H1 (cell line): ENCODE results near the gene PDZRN3. TPM values are rescaled to one million over a fixed set of nuclear protein-coding genes. Genes with fewer than 3 reads are reported as not detected.

ENCODE experiments used
- CTCF ChIA-PET: fragments of 300-600 bp; sonication (Branson Sonifier 250); formaldehyde crosslinking; loops from one replicate; lab custom pipeline; 2021; ENCODE audit not compliant: partially characterized antibody; lab: Charles Lee
- POLR2A ChIA-PET: fragments of 300-600 bp; sonication (Branson Sonifier 250); formaldehyde crosslinking; loops from one replicate; lab custom pipeline; 2021; ENCODE audit warnings: inconsistent platforms; ENCODE audit not compliant: partially characterized antibody; lab: Charles Lee
- DNase-seq, 2 experiments: peaks; one replicate each; pipeline versions ENCODE4 v3.0.0 to v3.0.0-alpha.2; 2010 to 2022; ENCODE audit warnings: low spot score in 2 of 2, low read depth in 1 of 2, mixed read lengths in 1 of 2
- FAIRE-seq: peaks from 2 replicates; lab custom pipeline; 2011; peaks lifted over from hg19 to GRCh38; lab: Jason Lieb, UNC
- H2AFZ ChIP-seq: 2 replicates; pipeline ENCODE4 v1.8.1; 2012; ENCODE audit warnings: low read length, inconsistent platforms
- H2AK5ac ChIP-seq: 2 replicates; pipeline ENCODE4 v1.6.1; 2013; ENCODE audit warnings: low read depth, low read length
- H2BK120ac ChIP-seq: replicated peaks from 2 replicates; pipeline ENCODE3; 2013; ENCODE audit warnings: low read depth, low read length, inconsistent platforms
- H2BK12ac ChIP-seq: 2 replicates; pipeline ENCODE4 v1.6.1; 2013; ENCODE audit warnings: low read depth, low read length
- H2BK15ac ChIP-seq: 2 replicates; pipeline ENCODE4 v1.6.1; 2013; ENCODE audit warnings: low read length
- H2BK20ac ChIP-seq: 2 replicates; pipeline ENCODE4 v1.6.1; 2013; ENCODE audit warnings: low read length
- H2BK5ac ChIP-seq: 2 replicates; pipeline ENCODE4 v1.6.1; 2013; ENCODE audit warnings: low read depth, low read length
- H3K14ac ChIP-seq: 2 replicates; pipeline ENCODE4 v1.6.1; 2013; ENCODE audit warnings: inconsistent platforms; ENCODE audit not compliant: insufficient read length
- H3K18ac ChIP-seq: 2 replicates; pipeline ENCODE4 v1.6.1; 2013; ENCODE audit warnings: low read length; ENCODE audit errors: extremely low read depth
- H3K23ac ChIP-seq: 2 replicates; pipeline ENCODE4 v1.6.1; 2013; ENCODE audit warnings: inconsistent platforms; ENCODE audit not compliant: insufficient read length
- H3K23me2 ChIP-seq: 2 replicates; pipeline ENCODE4 v1.6.1; 2013; ENCODE audit warnings: low read depth, low read length
- H3K27ac ChIP-seq: 2 replicates; pipeline ENCODE4 v1.6.1; 2011; ENCODE audit warnings: low read depth, low read length, inconsistent platforms
- H3K27me3 ChIP-seq, 4 experiments: replicated peaks in 1 of 4; 1 replicate in 1 of 4; 2 replicates in 3 of 4; pipeline versions ENCODE4 v1.6.1 to v1.8.1; 2011 to 2013; ENCODE audit warnings: low read length in 3 of 4, mild to moderate bottlenecking in 3 of 4, inconsistent platforms in 2 of 4, mixed read lengths in 2 of 4, moderate library complexity in 1 of 4; ENCODE audit not compliant: control insufficient read depth in 3 of 4, insufficient read depth in 3 of 4; ENCODE audit errors: extremely low read depth in 1 of 4
- H3K36me3 ChIP-seq, 4 experiments: 2 replicates each; pipeline versions ENCODE4 v1.6.1 to v1.8.1; 2011 to 2013; ENCODE audit warnings: mild to moderate bottlenecking in 4 of 4, low read length in 3 of 4, moderate library complexity in 2 of 4, control low read depth in 1 of 4, inconsistent platforms in 1 of 4; ENCODE audit not compliant: insufficient read depth in 4 of 4, control insufficient read depth in 2 of 4
- H3K4ac ChIP-seq: replicated peaks from 2 replicates; pipeline ENCODE3; 2013; ENCODE audit warnings: low read length, low read depth, mixed read lengths, inconsistent platforms; ENCODE audit not compliant: insufficient read length
- H3K4me1 ChIP-seq, 4 experiments: replicated peaks in 1 of 4; 1 replicate in 1 of 4; 2 replicates in 3 of 4; pipeline versions ENCODE4 v1.6.1 to v1.8.1; 2011 to 2013; ENCODE audit warnings: low read length in 3 of 4, inconsistent platforms in 2 of 4, mixed read lengths in 1 of 4; ENCODE audit not compliant: insufficient read depth in 4 of 4, control insufficient read depth in 3 of 4
- H3K4me2 ChIP-seq, 2 experiments: 2 replicates each; pipeline versions ENCODE4 v1.6.1 to v1.8.1; 2011 to 2013; ENCODE audit warnings: low read depth in 2 of 2, low read length in 2 of 2, control low read depth in 1 of 2, inconsistent platforms in 1 of 2, mild to moderate bottlenecking in 1 of 2; ENCODE audit not compliant: insufficient read depth in 1 of 2
- H3K4me3 ChIP-seq, 4 experiments: fragments of 200-600, 300-600 bp in 1 of 4; sonication (generic), shearing (Covaris generic), sonication (Bioruptor Twin) in 1 of 4; 2 replicates each; pipeline versions ENCODE4 v1.5.1 to v1.8.1; 2011 to 2016; ENCODE audit warnings: low read length in 4 of 4, low read depth in 3 of 4, control low read depth in 2 of 4, inconsistent platforms in 2 of 4, mild to moderate bottlenecking in 2 of 4, mixed read lengths in 1 of 4, moderate library complexity in 1 of 4; ENCODE audit not compliant: insufficient read depth in 2 of 4; ENCODE audit errors: extremely low read depth in 1 of 4
- H3K56ac ChIP-seq: replicated peaks from 2 replicates; pipeline ENCODE3; 2013; ENCODE audit warnings: low read depth, mild to moderate bottlenecking, mixed read lengths, low read length, inconsistent platforms; ENCODE audit not compliant: insufficient read length
- H3K79me1 ChIP-seq: 2 replicates; pipeline ENCODE4 v1.6.1; 2013; ENCODE audit warnings: low read depth, low read length, control low read depth
- H3K79me2 ChIP-seq, 2 experiments: 2 replicates each; pipeline versions ENCODE4 v1.6.1 to v1.8.1; 2012 to 2013; ENCODE audit warnings: low read length in 2 of 2, mild to moderate bottlenecking in 2 of 2, inconsistent platforms in 1 of 2; ENCODE audit not compliant: insufficient read depth in 2 of 2, control insufficient read depth in 1 of 2
- H3K9ac ChIP-seq, 4 experiments: replicated peaks in 1 of 4; 1 replicate in 1 of 4; 2 replicates in 3 of 4; pipeline versions ENCODE4 v1.6.1 to v1.8.1; 2011 to 2013; ENCODE audit warnings: low read depth in 3 of 4, low read length in 3 of 4, control low read depth in 2 of 4, mild to moderate bottlenecking in 2 of 4, moderate library complexity in 2 of 4, inconsistent platforms in 1 of 4; ENCODE audit errors: extremely low read depth in 1 of 4
- H3K9me3 ChIP-seq, 2 experiments: 2 replicates each; pipeline versions ENCODE4 v1.6.1 to v1.8.1; 2012 to 2013; ENCODE audit warnings: mild to moderate bottlenecking in 2 of 2, moderate library complexity in 2 of 2, control low read depth in 1 of 2, inconsistent platforms in 1 of 2, low read depth in 1 of 2, low read length in 1 of 2, mixed read lengths in 1 of 2; ENCODE audit not compliant: insufficient read depth in 2 of 2
- H4K20me1 ChIP-seq, 2 experiments: replicated peaks in 1 of 2; 2 replicates each; pipeline versions ENCODE3 to v1.8.1; 2011 to 2013; ENCODE audit warnings: inconsistent platforms in 2 of 2, low read length in 2 of 2, mild to moderate bottlenecking in 1 of 2; ENCODE audit not compliant: insufficient read depth in 2 of 2, control insufficient read depth in 1 of 2
- H4K5ac ChIP-seq: 2 replicates; pipeline ENCODE4 v1.6.1; 2013; ENCODE audit warnings: low read length, low read depth, mixed read lengths, inconsistent platforms; ENCODE audit not compliant: insufficient read length
- H4K8ac ChIP-seq: 2 replicates; pipeline ENCODE4 v1.8.0; 2013; ENCODE audit warnings: mild to moderate bottlenecking, moderate library complexity, low read length, inconsistent platforms; ENCODE audit not compliant: insufficient read depth; ENCODE audit errors: extremely low read depth
- H4K91ac ChIP-seq: replicated peaks from 2 replicates; pipeline ENCODE3; 2013; ENCODE audit warnings: low read length, mixed read lengths, inconsistent platforms; ENCODE audit not compliant: insufficient read length
- ASH2L ChIP-seq: fragments of 200-600, 300-600 bp; sonication (generic); IDR thresholded peaks from one replicate; pipeline ENCODE4 v1.7.1; 2017; ENCODE audit warnings: low read length
- CBX8 ChIP-seq: fragments of 300-800, 300-1000 bp; sonication (generic); IDR thresholded peaks from 2 replicates; pipeline ENCODE4 v1.7.1; 2016; ENCODE audit warnings: low read depth, low read length, borderline replicate concordance
- CHD1 ChIP-seq: IDR thresholded peaks from 2 replicates; pipeline ENCODE4 v1.6.1; 2012; ENCODE audit warnings: low read depth, low read length, improper control_type of control experiment
- CHD2 ChIP-seq: IDR thresholded peaks from 2 replicates; pipeline ENCODE4 v1.6.1; 2012; ENCODE audit warnings: low read length, improper control_type of control experiment
- CREB1 ChIP-seq: IDR thresholded peaks from 2 replicates; pipeline ENCODE4 v1.6.1; 2012; ENCODE audit warnings: inconsistent platforms
- EGR1 ChIP-seq: IDR thresholded peaks from 2 replicates; pipeline ENCODE4 v1.6.1; 2011; ENCODE audit warnings: low read depth, low read length, borderline replicate concordance
- FOSL1 ChIP-seq: IDR thresholded peaks from 2 replicates; pipeline ENCODE4 v1.6.1; 2011; ENCODE audit warnings: mild to moderate bottlenecking, low read depth, low read length, moderate library complexity; ENCODE audit not compliant: insufficient read depth
- HDAC6 ChIP-seq: IDR thresholded peaks from one replicate; pipeline ENCODE4 v1.7.1; 2012; ENCODE audit warnings: low read depth, mild to moderate bottlenecking, inconsistent platforms, low read length, moderate library complexity
- POU5F1 ChIP-seq: IDR thresholded peaks from 2 replicates; pipeline ENCODE4 v1.6.1; 2011; ENCODE audit warnings: low read depth, mild to moderate bottlenecking, low read length, moderate library complexity
- RFX5 ChIP-seq: IDR thresholded peaks from 2 replicates; pipeline ENCODE4 v1.6.1; 2011; ENCODE audit warnings: low read depth, low read length, improper control_type of control experiment, borderline replicate concordance
- SAP30 ChIP-seq: fragments of 300-600 bp; sonication (generic); IDR thresholded peaks from 2 replicates; pipeline ENCODE4 v1.7.1; 2012; ENCODE audit warnings: low read length, moderate library complexity, mild to moderate bottlenecking, inconsistent platforms; ENCODE audit not compliant: insufficient read depth, insufficient replicate concordance
- TAF1 ChIP-seq: IDR thresholded peaks from 2 replicates; pipeline ENCODE4 v1.6.1; 2011; ENCODE audit warnings: mild to moderate bottlenecking, low read depth, low read length
- TEAD4 ChIP-seq: IDR thresholded peaks from 2 replicates; pipeline ENCODE4 v1.6.1; 2012; ENCODE audit warnings: low read depth, low read length, inconsistent platforms, mixed read lengths
- WGBS, 2 experiments: shearing (Covaris generic) in 1 of 2; methylation state at CpG; one replicate each; pipeline versions ENCODE4 v1.1.6 to v1.1.7; 2013 to 2015; ENCODE audit warnings: low lambda C conversion rate in 2 of 2, mixed read lengths in 2 of 2, inconsistent platforms in 1 of 2, low coverage in 1 of 2, missing lambda C conversion rate in 1 of 2; ENCODE audit not compliant: insufficient replicate concordance in 2 of 2, insufficient coverage in 1 of 2, insufficient read length in 1 of 2; ENCODE audit errors: extremely low coverage in 1 of 2, missing lambda C conversion rate in 1 of 2; 5-methylcytosine and 5-hydroxymethylcytosine counted together
- polyA plus RNA-seq, 7 experiments: library from polyadenylated mRNA; depleted of rRNA in 3 of 7; stranded (reverse) in 5 of 7; unstranded in 2 of 7; fragments of >200 nt in 5 of 7; fragments of 200-250 nt in 2 of 7; gene quantifications; 1 replicate in 5 of 7; 2 replicates in 1 of 7; 4 replicates in 1 of 7; pipeline versions ENCODE4 v1.2.1 to v1.2.3, GENCODE V29; 2011 to 2013; ENCODE audit warnings: missing spikeins in 2 of 7, mixed read lengths in 2 of 7
- total RNA-seq: library from RNA; stranded (reverse); fragmentation: NEBNext Ultra II Directional; extraction: Animal tissue kit (Norgen Biotek cat#: 25700); gene quantifications from 2 replicates; pipeline ENCODE4 v1.2.1, GENCODE V29; 2021

PDZRN3 gene
- total and polyA plus RNA-seq, 2 of the 8 experiments (the other 6 are each of a cell fraction or from before 2014, with no cell fraction given): 4.2 to 20.5 TPM

DNA sequence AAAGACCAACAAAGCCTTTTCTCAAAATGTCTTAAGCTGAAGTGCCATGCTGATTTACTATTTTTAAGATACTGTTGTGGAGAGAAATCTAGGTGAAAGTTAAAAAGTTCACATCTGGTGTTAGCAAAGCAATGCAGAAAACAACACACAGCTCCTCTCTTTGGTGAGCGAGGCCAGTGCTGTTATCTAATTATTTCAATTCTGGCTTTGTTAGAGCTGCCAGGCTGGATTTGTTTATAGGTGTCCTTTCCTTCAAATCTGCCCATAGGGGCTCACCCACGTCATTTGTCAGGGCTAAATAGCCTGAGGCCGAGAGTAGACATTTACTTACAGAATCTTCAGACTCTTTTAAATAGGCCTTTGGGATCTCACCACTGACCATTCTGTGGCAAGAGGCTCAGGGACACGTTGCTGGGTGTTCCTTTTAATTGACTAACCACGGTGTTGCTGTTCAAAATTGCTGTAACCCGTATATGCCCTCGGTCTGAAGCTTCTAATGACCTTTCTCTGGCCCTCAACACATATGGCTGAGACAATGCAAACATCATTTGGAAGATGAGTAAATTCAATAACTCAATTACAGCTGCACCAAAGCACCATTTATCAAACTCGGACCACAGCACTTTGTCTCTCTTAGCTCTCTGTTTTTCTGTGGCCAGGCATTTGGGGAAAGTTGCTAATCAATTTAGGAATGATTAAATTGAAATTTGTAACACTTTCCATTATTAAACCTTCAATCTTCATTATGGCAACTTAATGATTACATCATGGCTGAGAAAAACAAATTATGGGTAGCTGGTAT, 152.6 kb downstream of the PDZRN3 start:
- Histone ChIP-seq H2BK5ac (no peak overlapping the region), H3K9ac (no peak overlapping the region), H3K4me3 (no peak overlapping the region), H4K5ac (no peak overlapping the region), H3K56ac (no peak overlapping the region), H3K36me3 (no peaks in the 10 kb centered on the region), H2BK15ac (no peak overlapping the region), H2BK20ac (no peak overlapping the region), H3K18ac (no peak overlapping the region), H2AK5ac (no peak overlapping the region), H4K8ac (no peak overlapping the region), H3K27ac (no peak overlapping the region), H3K4me1 (peaks cover 0 to 9% (median 2%) of the 10 kb centered on the region in 4 experiments; a peak in 3 of 7 replicates), H3K4me2 (no peak overlapping the region), H2BK120ac (no peak overlapping the region), H3K79me1 (no peaks in the 10 kb centered on the region), H2BK12ac (no peak overlapping the region), H3K14ac (no peak overlapping the region), H3K9me3 (no peaks in the 10 kb centered on the region), H3K4ac (no peak overlapping the region), H3K27me3 (peaks cover 0 to 1% (median 0%) of the 10 kb centered on the region in 4 experiments; a peak in 1 of 7 replicates), H4K20me1 (no peaks in the 10 kb centered on the region), H3K79me2 (peaks cover 0 to 4% of the 10 kb centered on the region in 2 experiments; a peak in 1 of 4 replicates), H2AFZ (no peak overlapping the region), H3K23me2 (no peaks in the 10 kb centered on the region), H3K23ac (no peak overlapping the region), H4K91ac (no peak overlapping the region)
- DNase-seq: no peak
- CTCF ChIA-PET: interaction anchor here (0.7 to 1.6 kb wide), 5 partner anchors 9 to 371 kb away, joined by 3 to 4 read pairs (median 4); no protein-coding TSS in a partner anchor
- POLR2A ChIA-PET: interaction anchor here (0.5 kb wide), 1 partner anchor 1709 kb away, joined by 3 read pairs; no protein-coding TSS in a partner anchor
- FAIRE-seq: no peak
- 85% methylated on average over 8 of the region's 8 CpGs; no CpG with 5 or more reads in 1 of the 2 experiments for WGBS, 2 experiments
- TF ChIP-seq CBX8: no peak
- TF ChIP-seq EGR1: no peak
- no peak for TF ChIP-seq POU5F1
- no peak for TF ChIP-seq TEAD4
- no peak for TF ChIP-seq FOSL1
- TF ChIP-seq SAP30: no peak
- TF ChIP-seq CHD1: no peak
- TF ChIP-seq CHD2: no peak
- no peak for TF ChIP-seq TAF1
- no peak for TF ChIP-seq ASH2L
- TF ChIP-seq RFX5: no peak
- no peak for TF ChIP-seq HDAC6
- TF ChIP-seq CREB1: no peak
